Testis (tissue), 3 donors: ENCODE data around the gene RSPO3. TPM values are rescaled to one million over a fixed set of nuclear protein-coding genes. Genes with fewer than 3 reads are reported as not detected.

Experiments used
- DNase-seq: peaks from one replicate; pipeline ENCODE4 v3.0.0-alpha.2; 2019
- H3K27ac ChIP-seq, 2 donors: fragments of 200-600 bp; sonication (generic); one replicate each; pipeline ENCODE4 v1.5.1; 2019
- H3K27me3 ChIP-seq: fragments of 200-600 bp; sonication (generic); one replicate; pipeline ENCODE4 v1.5.1; 2019
- H3K36me3 ChIP-seq: fragments of 200-600 bp; sonication (generic); one replicate; pipeline ENCODE4 v1.5.1; 2017; ENCODE audit warnings: low read depth; ENCODE audit errors: missing control alignments
- H3K4me1 ChIP-seq: fragments of 200-600 bp; sonication (generic); one replicate; pipeline ENCODE4 v1.5.1; 2019
- H3K4me3 ChIP-seq, 2 donors: fragments of 200-600 bp; sonication (generic); one replicate each; pipeline ENCODE4 v1.5.1; 2017 to 2019
- H3K9me3 ChIP-seq: fragments of 200-600 bp; sonication (generic); one replicate; pipeline ENCODE4 v1.5.1; 2017
- POLR2A ChIP-seq: fragments of 450-650 bp; IDR thresholded peaks from one replicate; pipeline ENCODE4 v1.6.1; 2017; ENCODE audit warnings: antibody characterized with exemption, mild to moderate bottlenecking, moderate library complexity
- WGBS, 2 donors: methylation state at CpG; one replicate each; pipeline ENCODE4 v1.1.5; 2018; 5-methylcytosine and 5-hydroxymethylcytosine counted together
- intact Hi-C: fragments of 100-400 bp; cut with DNase I; formaldehyde crosslinking; loops from one replicate; pipeline ENCODE4 v1.15.1; 2023; ENCODE audit warnings: low total_unique reads
- polyA plus RNA-seq: library from polyadenylated mRNA; stranded (reverse); fragments of 350-450 nt; fragmentation: Illumina TruSeq; extraction: RNeasy Lipid Tissue Mini Kit (QIAGEN cat#74804); gene quantifications from one replicate; pipeline ENCODE4 v1.2.3, GENCODE V29; 2014; ENCODE audit warnings: low read depth, low replicate concordance; ENCODE audit not compliant: insufficient read depth
- total RNA-seq, 2 donors: library from RNA; depleted of rRNA; stranded (reverse); fragments of >200 nt; gene quantifications; one replicate each; pipeline ENCODE4 v1.2.3, GENCODE V29; 2016
- TF ChIP-seq, protein P1 (sequence below), 3 experiments: fragments of 450-650 bp in 2 of 3; fragments of 200-600 bp in 1 of 3; sonication (generic) in 1 of 3; IDR thresholded peaks; one replicate each; pipeline ENCODE4 v1.5.1; 2016 to 2019; ENCODE audit warnings: antibody characterized with exemption in 3 of 3, mild to moderate bottlenecking in 2 of 3, moderate library complexity in 1 of 3

The RSPO3 gene
- total and polyA plus RNA-seq, 3 donors from 2014 or later: 0.06 to 6.6 (median 1.5) TPM

DNA sequence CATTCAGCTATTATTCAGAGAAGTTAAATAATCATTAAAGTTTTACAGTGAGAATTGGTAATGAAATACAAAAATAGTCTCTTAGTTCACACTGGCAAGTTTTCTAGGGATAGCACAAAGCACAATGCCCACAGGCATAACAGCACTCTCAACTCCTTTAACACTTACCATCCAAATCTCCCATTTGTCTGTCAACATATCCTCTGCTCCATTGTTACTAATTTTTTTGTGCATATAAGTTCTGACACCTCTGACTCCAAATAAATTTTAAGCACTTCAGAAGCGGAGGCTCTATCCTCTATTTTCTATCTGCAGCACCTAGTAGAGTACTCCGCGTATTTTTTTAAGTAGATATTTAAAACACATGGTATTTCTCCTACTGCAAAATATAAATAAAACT, 15.6 kb upstream of the RSPO3 start:
- Histone ChIP-seq H3K36me3 (no peaks in the 10 kb centered on the region), H3K4me3 (no peak overlapping the region), H3K4me1 (no peaks in the 10 kb centered on the region), H3K9me3 (no peaks in the 10 kb centered on the region), H3K27ac (no peak overlapping the region), H3K27me3 (no peaks in the 10 kb centered on the region)
- no peak for TF ChIP-seq POLR2A
- TF ChIP-seq, protein P1, sequence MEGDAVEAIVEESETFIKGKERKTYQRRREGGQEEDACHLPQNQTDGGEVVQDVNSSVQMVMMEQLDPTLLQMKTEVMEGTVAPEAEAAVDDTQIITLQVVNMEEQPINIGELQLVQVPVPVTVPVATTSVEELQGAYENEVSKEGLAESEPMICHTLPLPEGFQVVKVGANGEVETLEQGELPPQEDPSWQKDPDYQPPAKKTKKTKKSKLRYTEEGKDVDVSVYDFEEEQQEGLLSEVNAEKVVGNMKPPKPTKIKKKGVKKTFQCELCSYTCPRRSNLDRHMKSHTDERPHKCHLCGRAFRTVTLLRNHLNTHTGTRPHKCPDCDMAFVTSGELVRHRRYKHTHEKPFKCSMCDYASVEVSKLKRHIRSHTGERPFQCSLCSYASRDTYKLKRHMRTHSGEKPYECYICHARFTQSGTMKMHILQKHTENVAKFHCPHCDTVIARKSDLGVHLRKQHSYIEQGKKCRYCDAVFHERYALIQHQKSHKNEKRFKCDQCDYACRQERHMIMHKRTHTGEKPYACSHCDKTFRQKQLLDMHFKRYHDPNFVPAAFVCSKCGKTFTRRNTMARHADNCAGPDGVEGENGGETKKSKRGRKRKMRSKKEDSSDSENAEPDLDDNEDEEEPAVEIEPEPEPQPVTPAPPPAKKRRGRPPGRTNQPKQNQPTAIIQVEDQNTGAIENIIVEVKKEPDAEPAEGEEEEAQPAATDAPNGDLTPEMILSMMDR (IDR thresholded peaks at IDR 0.05): no peak
- intact Hi-C loops: no loop called here
- WGBS, 2 donors: 93 to 97% methylated on average over 3 of the region's 3 CpGs
- DNase-seq: no peak

DNA sequence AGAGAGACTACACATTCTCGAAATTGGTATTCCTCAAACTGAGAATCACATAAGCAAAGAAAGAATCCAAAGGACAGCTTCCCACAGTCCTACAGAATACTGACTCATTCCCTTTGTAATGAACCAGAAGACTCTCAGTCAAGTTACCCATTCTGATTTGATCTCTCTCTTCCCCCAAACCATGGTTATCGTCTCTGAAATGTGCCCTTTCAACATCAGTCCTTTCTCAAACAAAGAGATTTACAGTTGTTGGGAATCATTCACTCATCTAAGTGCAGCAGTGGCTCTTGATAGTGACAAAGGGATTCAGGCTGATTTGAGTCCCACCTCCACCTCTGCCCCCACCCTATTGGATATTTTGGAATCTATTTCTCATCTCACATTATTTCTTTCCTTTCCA, 15.0 kb upstream of the RSPO3 start:
- H3K27me3 ChIP-seq: no peaks in the 10 kb centered on the region
- no peaks in the 10 kb centered on the region for H3K4me1 ChIP-seq
- no peak overlapping the region for H3K27ac ChIP-seq
- 64 to 86% methylated on average over 2 of the region's 2 CpGs for WGBS, 2 donors
- no peak for TF ChIP-seq POLR2A
- TF ChIP-seq, protein P1 (IDR thresholded peaks at IDR 0.05): no peak
- intact Hi-C loops: no loop called here
- H3K36me3 ChIP-seq: no peaks in the 10 kb centered on the region
- H3K9me3 ChIP-seq: no peaks in the 10 kb centered on the region
- DNase-seq: no peak
- H3K4me3 ChIP-seq: no peak overlapping the region

DNA sequence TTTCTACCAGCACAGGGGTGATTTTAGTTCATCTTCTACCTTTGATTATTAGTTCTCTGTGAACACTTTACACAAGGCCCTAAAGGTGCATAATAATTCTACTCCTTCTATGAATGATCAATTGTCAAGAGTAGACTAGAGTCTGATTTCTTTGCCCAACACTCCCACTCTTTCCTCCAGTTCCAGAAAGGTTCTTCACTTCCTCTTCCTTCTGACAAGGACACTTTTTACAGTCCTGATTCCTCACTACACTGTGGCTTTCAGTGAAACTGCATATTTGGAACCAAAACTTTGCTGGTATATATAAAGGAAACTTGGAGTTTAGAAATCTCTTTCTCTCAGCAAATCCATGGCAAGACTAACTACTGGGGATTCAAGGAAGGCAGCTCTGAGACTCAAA, 10.6 kb upstream of the RSPO3 start:
- no peaks in the 10 kb centered on the region for H3K4me1 ChIP-seq
- intact Hi-C loops: no loop called here
- no peaks in the 10 kb centered on the region for H3K36me3 ChIP-seq
- H3K27ac ChIP-seq: no peak overlapping the region
- H3K27me3 ChIP-seq: no peaks in the 10 kb centered on the region
- no peak overlapping the region for H3K4me3 ChIP-seq
- DNase-seq: no peak
- TF ChIP-seq POLR2A: no peak
- TF ChIP-seq, protein P1 (IDR thresholded peaks at IDR 0.05): no peak
- no peaks in the 10 kb centered on the region for H3K9me3 ChIP-seq

DNA sequence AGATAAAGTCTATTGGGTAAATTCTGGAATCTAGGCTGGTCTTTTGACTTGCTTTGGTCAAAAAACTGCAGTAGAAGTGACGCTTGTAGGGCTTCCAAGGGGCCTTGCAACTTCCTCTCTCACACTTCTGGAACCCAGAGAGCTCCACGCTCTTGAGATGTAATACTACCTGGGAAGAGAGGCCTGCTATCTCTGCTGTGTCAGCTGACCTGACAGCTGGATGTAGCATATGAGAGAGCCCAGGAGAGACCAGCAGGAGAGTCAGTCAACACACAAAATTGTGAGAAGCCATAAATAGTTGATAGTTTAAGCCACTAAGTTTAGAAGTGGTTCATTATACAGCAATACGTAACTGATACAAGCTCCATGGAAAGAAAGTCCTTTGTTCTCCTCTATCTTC, 7.8 kb upstream of the RSPO3 start:
- H3K4me3 ChIP-seq: no peak overlapping the region
- H3K9me3 ChIP-seq: no peaks in the 10 kb centered on the region
- H3K27ac ChIP-seq: no peak overlapping the region
- 88 to 97% methylated on average over 3 of the region's 3 CpGs for WGBS, 2 donors
- no peak for DNase-seq
- H3K27me3 ChIP-seq: no peaks in the 10 kb centered on the region
- no peaks in the 10 kb centered on the region for H3K36me3 ChIP-seq
- intact Hi-C loops: no loop called here
- no peaks in the 10 kb centered on the region for H3K4me1 ChIP-seq
- no peak for TF ChIP-seq POLR2A
- TF ChIP-seq, protein P1 (IDR thresholded peaks at IDR 0.05): no peak

DNA sequence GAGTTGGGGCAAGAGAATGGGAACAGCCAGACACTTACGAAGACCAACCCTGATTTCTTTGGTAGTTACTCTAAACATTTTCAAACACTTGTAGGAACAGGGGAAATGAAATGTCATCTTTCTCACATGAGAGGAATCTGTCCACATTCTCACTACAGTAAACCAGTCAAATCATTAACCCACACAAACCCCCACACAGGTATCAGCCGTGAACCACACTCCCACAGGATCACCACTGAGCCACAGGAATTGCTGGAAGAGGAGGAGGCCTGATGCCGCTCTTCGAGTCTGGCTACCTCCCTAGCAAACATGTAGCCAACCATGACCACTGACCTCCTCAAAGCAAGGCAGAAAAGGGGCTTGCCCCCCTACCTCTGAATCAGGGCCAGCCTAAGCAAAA, 6.9 kb upstream of the RSPO3 start:
- Histone ChIP-seq H3K9me3 (no peaks in the 10 kb centered on the region), H3K4me1 (no peaks in the 10 kb centered on the region), H3K36me3 (no peaks in the 10 kb centered on the region), H3K27me3 (no peaks in the 10 kb centered on the region), H3K27ac (no peak overlapping the region), H3K4me3 (no peak overlapping the region)
- 88 to 96% methylated on average over 4 of the region's 4 CpGs for WGBS, 2 donors
- intact Hi-C loops: no loop called here
- DNase-seq: no peak
- TF ChIP-seq, protein P1 (IDR thresholded peaks at IDR 0.05): no peak
- TF ChIP-seq POLR2A: no peak
